C4-2B (cell line): ENCODE data around the gene RNF187.

Experiments used
- CTCF ChIP-seq: fragments of 450-650 bp; conservative IDR thresholded peaks from 2 replicates; pipeline ENCODE4 v1.5.1; 2017; ENCODE audit warnings: mild to moderate bottlenecking
- ZFX ChIP-seq: fragments of 450-650 bp; IDR thresholded peaks from 2 replicates; pipeline ENCODE4 v1.6.1; 2017

- TF ChIP-seq CTCF (no peak), ZFX (no peak)
Measured at GRCh38 chr1:228488818-228489674, 1.9 kb downstream of the RNF187 start.
